D341Med (cell line): ENCODE measurements around the gene SLC35D2.
"Not testable (repeated sequence)": the region's sequence is repeated elsewhere in the genome, so short reads cannot be mapped to it uniquely, and the experiment has no call there.

Experiments
- DNase-seq: peaks from one replicate; pipeline ENCODE4 v3.0.0; 2012; ENCODE audit warnings: low spot score

SLC35D2 gene

DNA sequence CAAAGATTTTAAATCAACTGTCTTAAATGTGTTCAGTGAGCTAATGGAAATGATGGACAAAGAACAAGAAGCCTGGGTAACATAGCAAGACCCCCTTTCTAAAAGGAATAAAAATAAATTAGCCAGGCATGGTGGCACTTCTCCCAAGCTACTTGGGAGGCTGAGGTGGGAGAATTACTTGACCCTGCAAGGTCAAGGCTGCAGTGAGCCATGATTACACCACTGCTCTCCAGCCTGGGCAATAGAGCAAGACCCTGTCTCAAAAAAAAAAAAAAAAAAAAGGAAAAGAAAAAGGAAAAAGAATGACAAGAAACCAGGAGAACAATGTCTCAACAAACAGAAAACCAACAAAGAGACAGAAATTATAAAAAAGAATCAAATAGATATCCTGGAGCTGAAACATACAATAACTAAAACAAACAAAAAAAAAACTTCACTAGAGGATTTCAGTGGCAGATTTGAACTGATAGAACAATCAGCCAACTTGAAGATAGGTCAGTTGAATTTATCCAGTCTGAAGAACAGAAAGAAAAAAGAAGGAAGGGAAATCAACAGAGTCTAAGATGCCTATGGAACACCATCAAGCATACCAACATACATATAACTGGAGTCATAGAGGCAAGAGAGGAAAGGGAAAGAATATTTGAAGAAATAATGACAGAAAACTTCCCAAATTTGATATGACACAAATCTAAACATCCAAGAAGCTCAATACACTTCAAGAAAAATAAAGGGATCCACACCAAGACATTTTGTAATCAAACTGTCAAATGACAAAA, 16.8 kb upstream of the SLC35D2 start:
- DNase-seq: no peak

DNA sequence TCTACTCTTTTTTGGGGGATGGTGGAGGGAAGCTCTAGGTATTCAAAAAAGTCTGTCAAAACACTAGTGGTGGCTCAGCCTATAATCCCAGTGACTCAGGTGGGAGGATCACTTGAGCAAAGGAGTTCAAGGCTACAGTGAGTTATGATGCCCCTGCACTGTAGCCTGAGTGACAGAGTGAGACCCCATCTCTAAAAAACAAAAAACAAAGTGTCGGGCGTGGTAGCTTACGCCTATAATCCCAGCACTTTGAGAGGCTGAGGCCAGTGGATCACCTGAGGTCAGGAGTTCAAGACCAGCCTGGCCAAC, 15.8 kb upstream of the SLC35D2 start:
- DNase-seq: no peak

DNA sequence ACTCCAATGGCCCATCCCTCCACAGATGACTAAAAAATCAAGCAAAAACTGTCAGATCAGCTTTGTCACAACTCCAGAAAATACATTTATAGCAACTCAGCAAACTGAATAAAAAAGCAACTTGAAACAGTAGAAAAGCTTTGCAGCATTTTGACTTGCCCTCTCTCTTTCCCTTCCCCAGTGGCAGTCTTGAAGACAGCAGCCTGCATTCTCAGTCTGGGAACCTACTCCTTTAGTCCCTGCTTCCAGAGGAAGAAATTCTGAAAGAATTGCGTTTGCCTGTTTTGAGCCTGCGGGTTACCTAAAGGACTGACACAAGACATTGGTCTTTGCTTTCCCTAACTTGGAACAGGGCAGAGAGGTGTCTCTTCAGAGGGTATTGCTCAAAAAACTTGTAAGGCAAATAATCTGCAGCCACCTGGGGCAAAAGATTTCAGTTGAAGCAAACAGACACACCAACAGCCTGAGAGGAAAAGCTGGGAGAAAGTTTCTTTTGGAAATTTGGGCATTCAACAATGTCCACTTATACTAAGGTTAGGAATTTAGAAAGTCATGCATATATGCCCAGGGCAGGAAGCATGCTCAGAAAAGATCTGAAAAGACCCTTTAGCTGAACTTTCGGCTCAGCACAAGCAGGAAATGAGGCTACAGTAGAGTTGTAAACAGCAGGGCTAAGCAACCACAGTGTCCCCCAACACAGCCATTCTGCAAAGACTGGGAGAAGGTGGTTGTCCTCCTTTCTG, 15.2 kb upstream of the SLC35D2 start:
- DNase-seq: no peak

DNA sequence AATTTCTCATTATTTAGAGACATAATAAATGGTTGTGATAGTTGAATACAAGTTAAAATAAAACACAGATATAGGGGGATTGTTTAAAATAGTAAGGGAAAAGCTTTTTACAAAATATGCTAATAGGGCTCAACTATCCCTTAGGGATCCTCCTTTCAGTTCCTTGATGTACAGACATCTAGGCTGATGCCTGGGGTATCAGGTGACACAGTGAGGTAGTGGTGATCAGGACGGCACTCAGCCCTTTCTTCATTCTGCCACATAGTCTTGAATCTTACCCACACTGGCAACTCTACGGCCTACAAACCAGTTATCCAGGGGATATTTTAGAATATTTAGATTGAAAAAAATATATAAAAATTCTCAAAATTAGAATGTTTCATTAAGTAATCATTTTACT, 12.5 kb upstream of the SLC35D2 start:
- no peak for DNase-seq

DNA sequence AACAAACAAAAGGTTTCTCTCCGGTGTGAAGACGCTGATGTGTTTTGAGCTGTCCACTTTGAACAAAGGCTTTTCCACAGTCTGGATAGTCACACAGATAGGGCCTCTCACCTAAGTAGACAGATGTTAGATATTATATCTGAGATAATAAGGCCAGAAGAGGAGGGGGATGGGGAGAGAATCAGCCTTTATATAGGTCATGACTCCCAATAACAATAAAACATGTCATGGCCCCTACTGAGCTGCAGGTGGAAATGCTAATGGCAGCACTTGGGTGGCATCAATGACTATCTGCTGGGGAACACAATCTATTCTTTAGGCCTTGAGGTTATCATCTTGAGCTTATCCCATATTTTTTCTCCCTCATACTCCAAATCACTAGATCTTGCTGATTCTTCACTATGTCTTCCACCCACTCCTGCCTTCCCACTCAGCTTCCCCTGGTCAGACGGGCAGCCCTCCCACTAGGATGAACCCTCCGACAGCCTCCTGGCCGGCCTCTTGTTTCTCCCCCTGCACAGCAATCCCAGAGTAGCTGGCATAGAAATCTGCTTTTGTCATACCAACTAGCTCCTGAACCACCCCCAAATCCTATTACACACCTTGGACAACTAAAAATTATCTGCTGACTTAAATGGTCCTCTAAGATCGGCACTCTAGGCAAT, 11.5 kb upstream of the SLC35D2 start:
- no peak for DNase-seq

DNA sequence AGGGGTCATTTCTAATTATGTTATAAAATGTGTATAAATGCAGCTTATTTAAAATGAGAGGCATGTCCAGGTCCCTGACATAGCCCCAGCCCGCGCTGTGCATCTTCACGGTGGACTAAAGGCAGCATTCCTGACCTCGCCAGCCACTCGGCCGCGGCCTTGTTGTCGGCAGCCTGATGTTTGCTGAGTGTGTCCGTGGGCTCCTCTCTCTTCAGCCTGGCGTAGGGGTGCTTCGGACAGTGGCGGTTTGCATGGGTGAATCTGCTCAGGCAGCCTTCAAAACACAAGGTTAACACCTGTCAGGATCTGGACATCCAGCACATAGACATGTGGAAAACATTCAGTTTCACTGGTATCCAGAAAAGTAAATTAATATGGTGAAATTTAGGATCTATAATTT, 8.8 kb upstream of the SLC35D2 start:
- DNase-seq: no peak

DNA sequence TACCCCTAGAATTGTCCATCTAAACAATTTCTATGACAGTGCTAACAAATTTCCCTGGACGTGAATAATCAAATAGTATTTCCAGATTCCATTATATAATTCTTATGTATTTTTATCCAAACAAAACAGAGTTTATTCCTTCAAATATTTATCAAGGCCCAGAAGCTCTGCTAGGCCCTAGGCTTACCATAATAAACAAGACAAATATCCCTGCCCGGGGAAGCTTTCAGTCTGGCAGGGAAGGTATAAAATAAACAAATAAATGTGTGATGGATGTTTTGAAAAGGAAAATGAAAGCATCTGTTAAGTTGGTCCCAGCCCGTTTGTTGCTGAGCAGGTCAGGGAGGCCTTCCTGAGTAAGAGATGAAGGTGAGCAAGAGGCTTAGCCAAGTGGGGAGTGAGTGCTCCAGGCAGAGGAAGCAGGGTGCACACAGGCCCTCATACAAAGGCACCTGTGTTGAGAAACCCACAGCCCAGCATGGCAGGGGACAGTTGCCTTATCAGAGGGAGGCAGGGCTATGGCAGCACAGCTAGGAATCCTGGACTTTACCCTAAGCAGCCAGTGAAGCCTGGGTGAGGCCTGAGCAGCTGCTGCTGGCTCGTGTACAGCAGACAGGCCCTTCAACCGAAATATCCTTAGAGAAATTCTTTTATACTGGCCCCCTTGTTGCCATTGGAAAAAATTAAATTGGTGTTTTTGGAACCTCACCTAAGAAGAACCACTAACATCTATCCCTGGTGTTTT, 7.7 kb upstream of the SLC35D2 start:
- no peak for DNase-seq

DNA sequence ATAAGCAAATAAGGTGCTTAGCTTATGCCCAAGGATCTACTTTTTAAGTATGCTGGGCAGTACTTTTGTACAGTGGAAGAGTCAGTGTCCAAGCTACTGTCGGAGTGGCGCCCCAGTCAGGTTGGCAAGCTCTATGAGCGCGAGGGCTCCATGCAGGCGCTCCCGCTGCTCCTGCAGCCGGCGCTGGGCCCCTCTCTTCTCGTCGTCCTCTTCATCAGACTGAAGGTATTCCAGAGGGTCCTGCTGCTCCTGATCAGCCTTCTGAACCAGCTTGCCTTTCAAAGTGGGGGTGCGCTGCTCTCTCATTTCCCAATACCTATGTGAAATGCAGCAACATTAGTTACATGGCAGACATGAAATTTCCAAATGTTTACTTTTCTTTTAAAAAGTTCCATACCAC, 4.6 kb upstream of the SLC35D2 start:
- DNase-seq: no peak

DNA sequence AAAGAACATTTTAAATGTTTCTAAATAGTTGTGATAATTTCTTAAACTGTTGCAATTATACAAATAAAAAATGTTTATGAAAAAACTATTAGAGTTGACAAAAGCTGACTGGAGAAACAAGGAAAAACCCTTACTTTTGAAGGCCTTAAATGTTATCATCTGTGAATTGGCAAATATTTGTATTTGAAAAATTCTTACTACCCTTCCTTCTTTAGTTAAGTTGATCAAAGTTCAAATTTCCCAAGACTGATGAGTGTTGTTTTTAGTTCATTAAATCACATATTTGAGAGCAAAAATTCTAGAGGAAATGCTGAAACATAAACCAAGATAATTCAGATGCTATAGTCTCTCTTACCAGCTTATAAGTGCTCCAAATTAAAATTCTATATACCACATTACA, 2.6 kb upstream of the SLC35D2 start:
- no peak for DNase-seq

DNA sequence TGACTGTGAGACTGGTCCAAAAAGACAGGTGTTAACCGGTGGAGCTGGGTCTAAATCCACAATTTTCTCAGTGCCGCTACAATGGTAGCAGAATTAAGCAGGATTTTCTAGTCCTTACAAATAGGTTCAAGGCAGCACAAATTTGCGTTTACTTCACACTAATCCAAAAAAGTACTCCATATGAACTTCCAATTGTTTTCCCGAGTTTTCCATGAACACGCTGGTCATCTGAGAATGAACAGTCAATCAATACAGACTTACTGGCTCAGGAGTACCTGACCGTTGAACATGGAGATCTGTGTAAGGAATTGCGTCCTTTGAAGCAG, 709 bp downstream of the SLC35D2 start:
- DNase-seq: no peak

DNA sequence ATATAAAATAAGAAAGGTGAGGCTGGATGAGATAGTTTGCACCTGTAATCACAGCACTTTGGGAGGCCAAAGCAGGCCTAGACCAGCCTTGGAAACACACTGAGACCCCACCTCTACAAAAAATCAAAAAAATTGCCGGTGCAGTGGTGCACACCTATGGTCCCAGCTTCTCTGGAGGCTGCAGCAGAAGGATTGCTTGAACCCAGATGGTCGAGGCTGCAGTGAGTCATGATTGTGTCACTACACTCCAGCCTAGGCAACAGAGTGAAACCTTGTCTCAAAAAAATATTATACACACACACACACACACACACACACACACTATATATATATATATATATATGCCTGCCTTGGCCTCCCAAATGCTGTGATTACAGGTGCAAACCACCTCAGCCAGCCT, 1.3 kb downstream of the SLC35D2 start:
- DNase-seq: no peak

DNA sequence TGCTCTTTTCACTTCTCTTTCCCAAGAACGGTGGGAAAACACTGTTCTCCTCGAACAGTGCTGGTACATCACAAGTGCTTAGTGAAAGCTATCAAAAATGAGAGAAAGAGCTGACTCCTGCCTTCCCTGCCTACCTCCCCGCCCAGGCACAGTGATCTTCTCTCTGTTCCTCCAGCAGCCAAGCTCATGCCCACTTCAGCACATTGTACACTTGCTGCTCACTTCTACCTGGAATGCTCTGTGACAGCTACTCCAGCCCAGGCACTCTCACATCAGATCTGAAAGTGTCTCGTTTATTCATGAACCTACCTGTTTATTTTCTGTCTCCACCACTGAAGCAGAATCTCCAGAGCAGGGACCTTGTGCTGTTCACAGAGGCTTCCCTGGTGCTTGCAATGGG, 1.8 kb downstream of the SLC35D2 start:
- DNase-seq: no peak

DNA sequence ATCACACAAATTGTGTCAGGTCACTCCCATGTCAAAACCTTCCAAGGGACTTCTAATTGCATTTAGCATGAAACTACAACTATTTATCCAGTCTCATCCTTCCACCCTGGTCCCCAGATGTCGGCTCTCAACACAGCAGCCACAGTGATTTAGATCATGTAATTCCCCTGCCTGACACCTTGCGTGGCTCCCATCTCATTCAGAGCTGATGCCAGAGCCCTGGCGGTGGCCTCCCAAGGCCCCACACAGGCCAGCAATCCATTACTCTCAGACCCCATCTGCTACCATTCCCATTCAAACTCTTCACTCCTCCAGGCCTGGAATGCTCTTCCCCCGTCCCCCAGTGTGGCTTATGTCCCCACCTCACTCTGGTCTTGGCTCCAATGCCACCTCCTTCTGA, 2.4 kb downstream of the SLC35D2 start:
- no peak for DNase-seq

DNA sequence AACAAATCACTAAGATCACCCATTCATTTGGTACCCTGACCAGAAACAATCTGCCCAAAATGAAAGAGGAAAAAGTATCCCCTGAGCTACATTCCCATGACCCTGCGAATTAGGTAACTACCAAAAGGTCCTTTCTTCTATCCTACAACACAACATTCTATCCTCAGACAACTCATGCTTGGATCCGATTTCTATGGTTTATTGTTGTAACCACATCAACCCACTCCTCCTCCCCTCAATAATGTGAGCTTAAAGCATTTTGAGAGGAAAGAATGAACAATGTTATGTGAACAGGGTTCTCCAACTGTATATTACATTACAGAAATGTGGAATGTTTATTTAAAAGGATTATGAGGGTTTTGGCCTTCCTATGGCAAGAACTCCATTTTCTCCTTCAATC, 4.0 kb downstream of the SLC35D2 start:
- DNase-seq: no peak

DNA sequence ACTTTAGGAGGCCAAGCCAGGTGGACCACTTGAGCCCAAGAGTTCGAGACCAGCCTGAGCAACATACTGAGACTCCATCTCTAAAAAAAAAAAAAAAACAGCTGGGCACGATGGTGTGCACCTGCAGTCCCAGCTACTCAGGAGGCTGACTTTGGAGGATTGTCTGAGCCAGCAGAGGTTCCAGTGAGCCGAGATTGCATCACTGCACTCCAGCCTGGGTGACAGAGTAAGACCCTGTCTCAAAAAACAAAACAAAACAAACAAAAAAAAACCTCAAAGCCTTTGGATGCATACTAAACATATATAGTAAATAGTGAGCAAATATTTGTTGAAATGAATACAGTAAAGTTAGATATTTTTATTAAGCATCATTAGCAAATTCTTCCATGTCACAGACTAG, 5.3 kb downstream of the SLC35D2 start:
- no peak for DNase-seq

DNA sequence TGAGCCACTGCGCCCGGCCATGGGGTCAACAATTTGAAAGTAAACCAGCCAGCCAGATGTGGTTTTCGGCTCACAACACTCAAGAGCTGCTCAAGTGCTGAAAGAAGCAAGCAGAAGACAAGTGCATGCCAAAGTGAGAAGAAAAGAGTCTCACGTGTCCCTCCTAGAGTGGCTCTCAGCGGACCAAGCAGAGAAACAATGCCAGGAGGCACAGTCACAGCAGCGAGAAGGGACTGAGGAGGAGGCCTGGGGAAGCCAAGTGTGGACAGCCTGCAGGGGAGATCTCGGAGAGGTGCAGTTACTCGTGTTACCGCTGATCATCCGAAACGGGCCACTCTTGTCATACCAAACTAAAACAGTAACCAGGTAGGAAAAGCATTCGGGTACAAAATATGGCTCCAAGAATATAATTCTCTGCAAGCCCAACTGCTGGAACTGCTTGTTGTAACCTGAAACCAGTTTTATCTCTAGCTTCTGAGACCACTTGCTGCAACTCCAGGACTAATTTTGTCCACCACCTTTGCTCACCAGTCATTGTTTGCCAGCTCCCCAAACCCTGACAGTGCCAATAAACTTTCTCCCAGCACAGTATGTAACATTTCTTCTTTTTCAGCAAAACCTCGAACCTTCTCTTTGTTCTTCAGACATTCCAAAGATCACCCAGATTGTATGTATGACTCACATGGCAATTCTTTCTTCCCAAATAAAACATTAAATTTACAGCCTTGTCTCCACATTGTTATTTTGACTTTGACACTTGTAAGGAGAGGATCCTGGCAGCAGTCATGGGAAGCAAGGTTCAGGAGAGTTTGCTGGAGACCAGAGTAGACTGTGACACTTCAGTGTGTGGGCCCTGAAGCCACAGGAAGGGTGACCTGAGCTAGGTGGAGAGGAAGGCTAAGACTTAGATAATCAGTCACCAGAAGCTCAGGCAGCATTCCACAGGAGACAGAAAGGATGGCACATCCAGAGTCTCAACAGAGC, 6.3 kb downstream of the SLC35D2 start:
- no peak for DNase-seq

DNA sequence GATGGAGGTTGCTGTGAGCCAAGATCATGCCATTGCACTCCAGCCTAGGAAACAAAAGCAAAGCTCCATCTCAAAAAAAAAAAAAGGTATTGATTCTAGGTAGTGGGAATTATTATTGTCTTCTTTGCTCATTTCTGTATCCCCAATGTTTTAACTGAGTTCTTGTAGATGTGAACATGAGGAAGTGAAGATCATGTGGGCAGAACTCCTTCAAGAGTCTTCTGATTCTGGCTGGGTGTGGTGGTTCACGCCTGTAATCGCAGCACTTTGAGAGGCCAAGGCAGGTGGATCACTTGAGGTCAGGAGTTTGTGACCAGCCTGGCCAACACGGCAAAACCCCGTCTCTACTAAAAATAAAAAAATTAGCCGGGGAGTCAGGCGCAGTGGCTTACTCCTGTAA, 8.0 kb downstream of the SLC35D2 start:
- DNase-seq: not testable (repeated sequence)

DNA sequence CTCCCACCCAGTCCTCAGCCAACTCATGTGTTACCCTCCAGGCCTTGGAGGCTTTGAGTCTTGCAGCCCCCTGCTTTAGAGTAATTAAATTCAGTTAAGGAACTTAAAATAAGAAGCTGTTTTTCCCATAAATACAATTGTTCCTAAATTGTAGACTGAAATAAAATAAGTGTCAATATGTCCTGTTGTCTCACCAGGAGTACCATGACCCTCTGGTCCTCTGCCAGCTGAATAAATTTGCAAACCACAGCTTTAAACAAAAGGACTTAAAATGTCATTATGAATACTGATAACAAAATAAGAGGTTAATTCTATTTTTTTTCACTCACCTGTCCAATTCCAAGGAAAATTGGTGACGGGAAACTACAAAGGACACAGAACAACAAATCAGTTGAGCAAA, 15.6 kb downstream of the SLC35D2 start:
- DNase-seq: no peak

DNA sequence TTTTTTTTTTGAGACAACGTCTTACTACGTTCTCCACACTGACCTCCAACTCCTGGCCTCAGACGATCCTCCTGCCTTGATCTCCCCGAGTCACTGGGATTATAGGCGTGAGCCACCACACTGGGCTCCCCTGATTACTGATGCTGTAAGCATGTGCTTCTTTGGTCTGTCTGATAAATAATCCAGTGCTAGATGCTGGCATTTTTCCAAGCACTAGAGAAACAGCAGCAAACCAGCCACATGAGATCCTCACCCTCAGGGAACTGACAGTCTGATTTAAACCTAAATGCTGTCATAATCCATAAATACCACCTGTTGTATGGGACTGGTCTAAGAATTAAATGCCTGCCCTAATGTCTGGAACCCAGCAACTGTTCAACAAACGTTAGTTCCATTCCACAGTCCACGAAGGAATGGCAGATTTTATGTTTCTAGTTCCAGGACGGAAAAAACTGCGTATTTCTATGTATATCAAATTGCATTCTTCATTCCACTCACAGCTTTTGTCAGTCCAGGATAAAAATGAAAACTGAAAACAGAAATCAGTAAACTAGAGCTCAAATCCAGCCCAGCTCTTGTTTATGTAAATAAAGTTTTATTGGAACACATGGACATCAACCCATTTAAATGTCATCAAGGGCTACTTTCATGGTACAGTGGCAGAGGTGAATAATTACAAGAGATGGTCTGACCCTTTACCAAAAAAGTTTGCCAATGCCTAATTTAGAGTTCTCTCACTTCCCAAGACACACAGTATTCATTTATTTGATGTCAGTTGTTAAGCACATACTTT, 20.1 kb downstream of the SLC35D2 start:
- DNase-seq: no peak

DNA sequence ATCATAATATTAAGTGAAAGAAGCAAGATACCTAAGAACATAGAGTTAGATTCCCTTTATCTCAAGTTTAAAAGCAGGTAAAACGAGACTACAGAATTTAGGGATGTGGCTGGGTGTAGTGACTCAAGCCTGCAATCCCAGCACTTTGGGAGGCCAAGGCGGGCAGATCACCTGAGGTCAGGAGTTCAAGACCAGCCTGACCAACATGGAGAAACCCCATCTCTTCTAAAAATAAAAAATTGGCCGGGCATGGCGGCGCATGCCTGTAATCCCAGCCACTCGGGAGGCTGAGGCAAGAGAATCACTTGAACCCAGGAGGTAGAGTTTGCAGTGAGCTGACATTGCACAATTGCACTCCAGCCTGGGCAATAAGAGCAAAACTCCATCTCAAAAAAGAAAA, 21.4 kb downstream of the SLC35D2 start:
- not testable (repeated sequence) for DNase-seq

DNA sequence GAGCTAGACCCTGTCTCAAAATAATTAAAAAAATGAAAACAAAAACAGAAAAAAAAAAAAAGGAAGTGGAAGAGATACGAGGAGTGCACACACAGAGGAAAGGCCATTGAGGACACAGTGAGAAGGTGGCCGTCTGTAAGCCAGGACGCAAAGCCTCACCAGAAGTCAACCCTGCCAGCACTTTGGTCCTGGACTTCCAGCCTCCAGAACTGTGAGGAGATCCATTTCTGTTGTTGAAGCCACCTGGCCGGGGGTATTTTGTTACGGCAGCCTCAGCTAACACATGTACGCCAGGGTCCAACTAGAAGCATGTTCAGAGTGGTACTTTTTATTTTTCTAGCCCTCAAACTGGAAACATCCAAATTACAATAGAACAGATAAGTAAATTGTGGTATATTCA, 21.8 kb downstream of the SLC35D2 start:
- no peak for DNase-seq
